ENCODE measurements around the gene CADPS2. TPM values are rescaled to one million over a fixed set of nuclear protein-coding genes. Genes with fewer than 3 reads are reported as not detected.

CADPS2 gene
- total and polyA plus RNA-seq, 2 donors (not counting 3 experiments of a cell fraction or from before 2014, with no cell fraction given), result 9.5 to 22.6 TPM

- Histone ChIP-seq H3K36me3 (ENCODE audit: control insufficient read depth in 2 of 2, extremely low read depth in 1 of 2, insufficient read depth in 2 of 2, low read length in 2 of 2) (no peaks in the 10 kb centered on the region), H3K27ac (ENCODE audit: insufficient read depth, low read depth, low read length) (no peak overlapping the region), H4K20me1 (replicated peaks; ENCODE audit: control insufficient read depth, extremely low read depth, insufficient read depth, low read length) (no peaks in the 10 kb centered on the region), H2AFZ (ENCODE audit: low read depth, low read length) (no peak overlapping the region), H3K4me1 (ENCODE audit: control insufficient read depth, extremely low read depth, insufficient read depth, low read length) (no peaks in the 10 kb centered on the region), H3K9me3 (replicated peaks; ENCODE audit: control insufficient read depth, insufficient read depth, low read length) (no peaks in the 10 kb centered on the region), H3K79me2 (ENCODE audit: control insufficient read depth, insufficient read depth, low read length) (no peaks in the 10 kb centered on the region), H3K9me1 (replicated peaks; ENCODE audit: control insufficient read depth, extremely low read depth, insufficient read depth, low read length) (no peaks in the 10 kb centered on the region), H3K4me3 (replicated peaks in 1 of 3; ENCODE audit: insufficient read depth in 1 of 3, low read depth in 1 of 3, low read length in 3 of 3) (no peak overlapping the region), H3K9ac (replicated peaks; ENCODE audit: extremely low read depth, insufficient read depth, low read length) (no peak overlapping the region), H3K27me3 (ENCODE audit: control insufficient read depth in 2 of 2, insufficient read depth in 2 of 2, low read length in 2 of 2) (no peaks in the 10 kb centered on the region), H3K4me2 (ENCODE audit: insufficient read depth, low read length) (no peak overlapping the region)
- intact Hi-C loops (cut with micrococcal nuclease) (no loop called here), dilution Hi-C loops (cut with MboI; ENCODE audit: extremely low pct_ligation_motif_present, low sequenced_read_pairs) (no loop called here)
- no peak for FAIRE-seq
- BruUV-seq (replicated peaks), result no TSS peak
- TF ChIP-seq MAX (IDR thresholded peaks at IDR 0.05; ENCODE audit: insufficient read depth, insufficient read length), result no peak
- TF ChIP-seq FOS (IDR thresholded peaks at IDR 0.05; ENCODE audit: borderline replicate concordance, insufficient read depth, low read length), result no peak
- no peak for TF ChIP-seq POLR2AphosphoS5 (IDR thresholded peaks at IDR 0.05; ENCODE audit: insufficient read depth, low read depth, low read length)
- TF ChIP-seq POLR2A (IDR thresholded peaks at IDR 0.05; ENCODE audit: low read depth, low read length), result no peak
- TF ChIP-seq GATA2 (IDR thresholded peaks at IDR 0.05; ENCODE audit: insufficient read depth, insufficient read length, low read depth, low read length), result no peak
- no peak for TF ChIP-seq MYC (IDR thresholded peaks at IDR 0.05; ENCODE audit: low read depth, low read length)
- TF ChIP-seq EZH2 (IDR thresholded peaks at IDR 0.05; ENCODE audit: borderline replicate concordance, low read depth, low read length, severe bottlenecking), result no peak
- TF ChIP-seq, protein P1, sequence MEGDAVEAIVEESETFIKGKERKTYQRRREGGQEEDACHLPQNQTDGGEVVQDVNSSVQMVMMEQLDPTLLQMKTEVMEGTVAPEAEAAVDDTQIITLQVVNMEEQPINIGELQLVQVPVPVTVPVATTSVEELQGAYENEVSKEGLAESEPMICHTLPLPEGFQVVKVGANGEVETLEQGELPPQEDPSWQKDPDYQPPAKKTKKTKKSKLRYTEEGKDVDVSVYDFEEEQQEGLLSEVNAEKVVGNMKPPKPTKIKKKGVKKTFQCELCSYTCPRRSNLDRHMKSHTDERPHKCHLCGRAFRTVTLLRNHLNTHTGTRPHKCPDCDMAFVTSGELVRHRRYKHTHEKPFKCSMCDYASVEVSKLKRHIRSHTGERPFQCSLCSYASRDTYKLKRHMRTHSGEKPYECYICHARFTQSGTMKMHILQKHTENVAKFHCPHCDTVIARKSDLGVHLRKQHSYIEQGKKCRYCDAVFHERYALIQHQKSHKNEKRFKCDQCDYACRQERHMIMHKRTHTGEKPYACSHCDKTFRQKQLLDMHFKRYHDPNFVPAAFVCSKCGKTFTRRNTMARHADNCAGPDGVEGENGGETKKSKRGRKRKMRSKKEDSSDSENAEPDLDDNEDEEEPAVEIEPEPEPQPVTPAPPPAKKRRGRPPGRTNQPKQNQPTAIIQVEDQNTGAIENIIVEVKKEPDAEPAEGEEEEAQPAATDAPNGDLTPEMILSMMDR (IDR thresholded peaks at IDR 0.05; ENCODE audit: extremely low read depth in 1 of 2, insufficient read depth in 1 of 2, low read depth in 1 of 2, low read length in 2 of 2), result no peak
- no peak for TF ChIP-seq JUN (IDR thresholded peaks at IDR 0.05; ENCODE audit: borderline replicate concordance, insufficient read depth, insufficient read length, low read depth)
- ChIA-PET POLR2A (interaction anchor here (0.7 kb wide), 1 partner anchor 11 kb away, joined by 6 read pairs; no protein-coding TSS in a partner anchor), CTCF (interaction anchor here (0.8 kb wide), 1 partner anchor 13 kb away, joined by 3 read pairs; no protein-coding TSS in a partner anchor)
- DNase-seq (ENCODE audit: low read depth, low spot score), result no peak
Measured at GRCh38 chr7:122738947-122739346, 147.3 kb downstream of the CADPS2 start.
